WTC11 (cell line): ENCODE data around the gene HOXB6. TPM values are rescaled to one million over a fixed set of nuclear protein-coding genes. Genes with fewer than 3 reads are reported as not detected.

Source experiments
- ATAC-seq: fragments of 200-7000 bp; cut with Tn5 transposase; 2 replicates; pipeline ENCODE4 v1.10.0; 2021; ENCODE audit warnings: mild to moderate bottlenecking, moderate library complexity
- CTCF ChIA-PET: fragments of 300-600 bp; sonication (Branson Sonifier 250); formaldehyde crosslinking; loops from one replicate; lab custom pipeline; 2021; ENCODE audit warnings: antibody characterized with exemption; lab: Charles Lee
- POLR2A ChIA-PET: fragments of 350-600 bp; sonication (Branson Sonifier 250); formaldehyde crosslinking; loops from one replicate; lab custom pipeline; 2021; ENCODE audit warnings: antibody characterized with exemption; lab: Charles Lee
- DNase-seq: peaks from one replicate; pipeline ENCODE4 v3.0.0; 2021; ENCODE audit warnings: low spot score
- H3K27ac Mint-ChIP-seq: 2 replicates; pipeline ENCODE4 v1.8.0; 2021; ENCODE audit warnings: mixed read lengths
- H3K27me3 Mint-ChIP-seq: 2 replicates; pipeline ENCODE4 v1.8.0; 2021; ENCODE audit warnings: low read depth, mild to moderate bottlenecking, moderate library complexity, mixed read lengths
- H3K36me3 Mint-ChIP-seq: 2 replicates; pipeline ENCODE4 v1.8.0; 2021; ENCODE audit warnings: mixed read lengths
- H3K4me1 Mint-ChIP-seq: 2 replicates; pipeline ENCODE4 v1.8.0; 2022; ENCODE audit warnings: mixed read lengths
- H3K4me3 Mint-ChIP-seq: 2 replicates; pipeline ENCODE4 v1.8.0; 2021; ENCODE audit warnings: mild to moderate bottlenecking, moderate library complexity, mixed read lengths
- H3K9me3 Mint-ChIP-seq: 2 replicates; pipeline ENCODE4 v1.8.0; 2021; ENCODE audit warnings: mixed read lengths
- ATF6 ChIP-seq: sonication (generic); formaldehyde crosslinking; IDR thresholded peaks from 2 replicates; pipeline ENCODE4 v1.8.1; 2023; ENCODE audit warnings: mild to moderate bottlenecking, missing genetic modification reagents
- ELF4 ChIP-seq: sonication (generic); formaldehyde crosslinking; IDR thresholded peaks from 2 replicates; pipeline ENCODE4 v1.8.1; 2022; ENCODE audit warnings: low read depth, mild to moderate bottlenecking, moderate library complexity, missing genetic modification reagents
- EMX1 ChIP-seq: fragments of 250-450 bp; sonication (Bioruptor Pico); IDR thresholded peaks from 2 replicates; pipeline ENCODE4 v1.8.0; 2021; ENCODE audit warnings: mild to moderate bottlenecking
- ERG ChIP-seq: fragments of 250-450 bp; sonication (Bioruptor Pico); IDR thresholded peaks from 2 replicates; pipeline ENCODE4 v1.8.0; 2021; ENCODE audit warnings: mild to moderate bottlenecking
- ETV6 ChIP-seq: sonication (generic); formaldehyde crosslinking; IDR thresholded peaks from 2 replicates; pipeline ENCODE4 v1.8.1; 2022; ENCODE audit warnings: mild to moderate bottlenecking, missing genetic modification reagents
- FOXK1 ChIP-seq: sonication (generic); formaldehyde crosslinking; IDR thresholded peaks from 2 replicates; pipeline ENCODE4 v1.8.0; 2022; ENCODE audit warnings: mild to moderate bottlenecking, moderate library complexity, missing genetic modification reagents
- FOXP4 ChIP-seq: sonication (generic); formaldehyde crosslinking; IDR thresholded peaks from 2 replicates; pipeline ENCODE4 v1.8.0; 2022; ENCODE audit warnings: mild to moderate bottlenecking, missing genetic modification reagents
- MYBL2 ChIP-seq: sonication (generic); formaldehyde crosslinking; IDR thresholded peaks from 2 replicates; pipeline ENCODE4 v1.8.1; 2023; ENCODE audit warnings: mild to moderate bottlenecking, moderate library complexity, missing genetic modification reagents
- NR1H2 ChIP-seq: sonication (generic); formaldehyde crosslinking; IDR thresholded peaks from 2 replicates; pipeline ENCODE4 v1.9.0; 2021; ENCODE audit warnings: mild to moderate bottlenecking, moderate library complexity, missing genetic modification reagents
- SP1 ChIP-seq: sonication (generic); formaldehyde crosslinking; conservative IDR thresholded peaks from 2 replicates; pipeline ENCODE4 v1.8.1; 2022; ENCODE audit warnings: missing genetic modification reagents
- ZNF281 ChIP-seq: sonication (generic); formaldehyde crosslinking; IDR thresholded peaks from 2 replicates; pipeline ENCODE4 v1.8.0; 2023; ENCODE audit warnings: mild to moderate bottlenecking, missing genetic modification reagents
- ZNF317 ChIP-seq: sonication (generic); formaldehyde crosslinking; IDR thresholded peaks from 2 replicates; pipeline ENCODE4 v1.8.1; 2023; ENCODE audit warnings: low read depth, mild to moderate bottlenecking, moderate library complexity, missing genetic modification reagents, borderline replicate concordance
- ZNF423 ChIP-seq: fragments of 250-450 bp; sonication (Bioruptor Pico); IDR thresholded peaks from 2 replicates; pipeline ENCODE4 v2.1.2; 2022; ENCODE audit warnings: mild to moderate bottlenecking, moderate library complexity
- ZSCAN18 ChIP-seq: fragments of 250-450 bp; sonication (Bioruptor Pico); IDR thresholded peaks from 2 replicates; pipeline ENCODE4 v2.1.2; 2022; ENCODE audit warnings: mild to moderate bottlenecking, moderate library complexity
- total RNA-seq: library from RNA; stranded (reverse); gene quantifications from 3 replicates; pipeline ENCODE4 v1.2.3, GENCODE V29; 2021

HOXB6 gene
- total RNA-seq, 1 experiment from 2014 or later: not detected

- POLR2A ChIA-PET: no interaction called here
- Mint-ChIP-seq H3K36me3 (no peaks in the 10 kb centered on the region), H3K27me3 (peaks cover 100% of the 10 kb centered on the region; the same call in 1 of the 2 replicates), H3K9me3 (no peaks in the 10 kb centered on the region), H3K4me1 (peaks cover 45% of the 10 kb centered on the region), H3K4me3 (no peak overlapping the region), H3K27ac (no peak overlapping the region)
- ATAC-seq: no peak
- CTCF ChIA-PET: interaction anchor here (0.5 to 3.6 kb wide), 9 partner anchors 22 to 373 kb away, joined by 3 to 21 read pairs (median 4); no protein-coding TSS in a partner anchor
- no peak for TF ChIP-seq ETV6
- TF ChIP-seq FOXK1: no peak
- TF ChIP-seq FOXP4: no peak
- no peak for TF ChIP-seq ZNF281 (CRISPR knock-in tag)
- TF ChIP-seq ATF6 (CRISPR knock-in tag): no peak
- no peak for TF ChIP-seq SP1
- no peak for TF ChIP-seq ZNF423 (CRISPR knock-in tag)
- TF ChIP-seq NR1H2 (CRISPR knock-in tag): no peak
- no peak for DNase-seq
These were observed 16.3 kb downstream of the HOXB6 start for GRCh38 chr17:48588528-48588927.

GRCh38 chr17:48588074-48588415, 16.7 kb downstream of the HOXB6 start:
- TF ChIP-seq ZSCAN18 (CRISPR knock-in tag) (no peak), ZNF317 (CRISPR knock-in tag) (no peak), ERG (CRISPR knock-in tag) (no peak), EMX1 (CRISPR knock-in tag) (no peak), ELF4 (no peak), MYBL2 (CRISPR knock-in tag) (no peak)
- ATAC-seq (no peak), DNase-seq (no peak)
- Mint-ChIP-seq H3K36me3 (no peaks in the 10 kb centered on the region), H3K4me1 (peaks cover 40% of the 10 kb centered on the region), H3K4me3 (no peak overlapping the region), H3K9me3 (no peaks in the 10 kb centered on the region), H3K27ac (no peak overlapping the region), H3K27me3 (peaks cover 100% of the 10 kb centered on the region; the same call in 1 of the 2 replicates)
- CTCF ChIA-PET: interaction anchor here (0.5 to 3.6 kb wide), 9 partner anchors 13 to 372 kb away, joined by 3 to 21 read pairs (median 4); no protein-coding TSS in a partner anchor
- POLR2A ChIA-PET: no interaction called here
